K562 (cell line): ENCODE results near the gene NFATC2. TPM values are rescaled to one million over a fixed set of nuclear protein-coding genes. Genes with fewer than 3 reads are reported as not detected.

ENCODE experiments used
- CREB1 ChIP-seq, 2 experiments: sonication (generic) in 1 of 2; formaldehyde crosslinking in 1 of 2; IDR thresholded peaks; 2 replicates each; pipeline versions ENCODE4 v1.6.1 to v1.8.0; 2012 to 2022; ENCODE audit warnings: inconsistent platforms in 1 of 2, mild to moderate bottlenecking in 1 of 2, missing genetic modification reagents in 1 of 2, moderate library complexity in 1 of 2
- polyA plus RNA-seq, 8 experiments: library from polyadenylated mRNA; depleted of rRNA in 4 of 8; stranded (reverse) in 5 of 8; unstranded in 3 of 8; fragments of >200 nt; fragmentation: Nextera tagmentation in 2 of 8; fragmentation: Illumina TruSeq in 1 of 8; extraction: Ambion mirVana in 2 of 8; extraction: Trizol in 1 of 8; gene quantifications; 2 replicates each; pipeline versions ENCODE4 v1.2.1 to v1.2.3, GENCODE V29; 2011 to 2014; ENCODE audit warnings: inconsistent platforms in 1 of 8, missing spikeins in 1 of 8
- total RNA-seq, 7 experiments: library from RNA; depleted of rRNA in 6 of 7; stranded (reverse); fragments of >200 nt in 6 of 7; fragmentation: Illumina TruSeq in 2 of 7; extraction: Trizol in 2 of 7; gene quantifications; 2 replicates each; pipeline versions ENCODE4 v1.2.1 to v1.2.3, GENCODE V29; 2011 to 2021; ENCODE audit warnings: low replicate concordance in 1 of 7
- TF ChIP-seq, protein P1 (sequence below), 2 experiments: IDR thresholded peaks in 1 of 2; conservative IDR thresholded peaks in 1 of 2; 2 replicates each; pipeline ENCODE4 v1.6.1; 2016; ENCODE audit warnings: low read depth in 2 of 2, mild to moderate bottlenecking in 1 of 2, missing compliant biosample characterization in 1 of 2, missing genetic modification characterization in 1 of 2, moderate library complexity in 1 of 2
- TF ChIP-seq, protein P2 (sequence below): fragments of 450-650 bp; IDR thresholded peaks from 2 replicates; pipeline ENCODE4 v1.6.1; 2016; ENCODE audit warnings: missing biosample characterization, missing genetic modification characterization
- TF ChIP-seq, protein P3 (sequence below): sonication (generic); formaldehyde crosslinking; IDR thresholded peaks from 2 replicates; pipeline ENCODE4 v1.8.1; 2023; ENCODE audit warnings: mild to moderate bottlenecking, missing genetic modification reagents

Gene NFATC2
- total and polyA plus RNA-seq, 9 of the 15 experiments (the other 6 are each of a cell fraction or from before 2014, with no cell fraction given): 1.9 to 11.2 (median 3.0) TPM

- TF ChIP-seq, protein P1, sequence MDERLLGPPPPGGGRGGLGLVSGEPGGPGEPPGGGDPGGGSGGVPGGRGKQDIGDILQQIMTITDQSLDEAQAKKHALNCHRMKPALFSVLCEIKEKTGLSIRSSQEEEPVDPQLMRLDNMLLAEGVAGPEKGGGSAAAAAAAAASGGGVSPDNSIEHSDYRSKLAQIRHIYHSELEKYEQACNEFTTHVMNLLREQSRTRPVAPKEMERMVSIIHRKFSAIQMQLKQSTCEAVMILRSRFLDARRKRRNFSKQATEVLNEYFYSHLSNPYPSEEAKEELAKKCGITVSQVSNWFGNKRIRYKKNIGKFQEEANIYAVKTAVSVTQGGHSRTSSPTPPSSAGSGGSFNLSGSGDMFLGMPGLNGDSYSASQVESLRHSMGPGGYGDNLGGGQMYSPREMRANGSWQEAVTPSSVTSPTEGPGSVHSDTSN (CRISPR knock-in tag; IDR thresholded peaks at IDR 0.05; ENCODE audit: low read depth): no peak
- TF ChIP-seq, protein P1 (tag; conservative IDR thresholded peaks at IDR 0.05; ENCODE audit: low read depth): no peak
- TF ChIP-seq, protein P2, sequence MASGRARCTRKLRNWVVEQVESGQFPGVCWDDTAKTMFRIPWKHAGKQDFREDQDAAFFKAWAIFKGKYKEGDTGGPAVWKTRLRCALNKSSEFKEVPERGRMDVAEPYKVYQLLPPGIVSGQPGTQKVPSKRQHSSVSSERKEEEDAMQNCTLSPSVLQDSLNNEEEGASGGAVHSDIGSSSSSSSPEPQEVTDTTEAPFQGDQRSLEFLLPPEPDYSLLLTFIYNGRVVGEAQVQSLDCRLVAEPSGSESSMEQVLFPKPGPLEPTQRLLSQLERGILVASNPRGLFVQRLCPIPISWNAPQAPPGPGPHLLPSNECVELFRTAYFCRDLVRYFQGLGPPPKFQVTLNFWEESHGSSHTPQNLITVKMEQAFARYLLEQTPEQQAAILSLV: no peak
- TF ChIP-seq CREB1 (IDR thresholded peaks at IDR 0.05) (no peak), CREB1 (CRISPR knock-in tag; IDR thresholded peaks at IDR 0.05) (no peak)
- TF ChIP-seq, protein P3, sequence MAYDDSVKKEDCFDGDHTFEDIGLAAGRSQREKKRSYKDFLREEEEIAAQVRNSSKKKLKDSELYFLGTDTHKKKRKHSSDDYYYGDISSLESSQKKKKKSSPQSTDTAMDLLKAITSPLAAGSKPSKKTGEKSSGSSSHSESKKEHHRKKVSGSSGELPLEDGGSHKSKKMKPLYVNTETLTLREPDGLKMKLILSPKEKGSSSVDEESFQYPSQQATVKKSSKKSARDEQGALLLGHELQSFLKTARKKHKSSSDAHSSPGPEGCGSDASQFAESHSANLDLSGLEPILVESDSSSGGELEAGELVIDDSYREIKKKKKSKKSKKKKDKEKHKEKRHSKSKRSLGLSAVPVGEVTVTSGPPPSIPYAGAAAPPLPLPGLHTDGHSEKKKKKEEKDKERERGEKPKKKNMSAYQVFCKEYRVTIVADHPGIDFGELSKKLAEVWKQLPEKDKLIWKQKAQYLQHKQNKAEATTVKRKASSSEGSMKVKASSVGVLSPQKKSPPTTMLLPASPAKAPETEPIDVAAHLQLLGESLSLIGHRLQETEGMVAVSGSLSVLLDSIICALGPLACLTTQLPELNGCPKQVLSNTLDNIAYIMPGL (CRISPR knock-in tag): no peak
- TF ChIP-seq, all 486 proteins: peak for 1
Observed at GRCh38 chr20:51411870-51412269, 130.6 kb downstream of the NFATC2 start (continued).
